HG02759 (cell line): ENCODE measurements around the gene CDYL2.
"Not testable (repeated sequence)": the region's sequence is repeated elsewhere in the genome, so short reads cannot be mapped to it uniquely, and the experiment has no call there.

Source experiments
- ATAC-seq: cut with Tn5 transposase; IDR thresholded peaks from one replicate; pipeline ENCODE4 v1.9.1; 2021; ENCODE audit warnings: mild to moderate bottlenecking, moderate library complexity; ENCODE audit not compliant: unreplicated experiment

The CDYL2 gene

GRCh38 chr16:80751167-80751566 lies 53.2 kb downstream of the CDYL2 start:
- no peak for ATAC-seq

GRCh38 chr16:80746231-80746630 lies 58.2 kb downstream of the CDYL2 start:
- no peak for ATAC-seq

GRCh38 chr16:80744856-80745255 lies 59.5 kb downstream of the CDYL2 start:
- ATAC-seq, result no peak

GRCh38 chr16:80743772-80744171 lies 60.6 kb downstream of the CDYL2 start:
- ATAC-seq, result no peak

GRCh38 chr16:80743273-80743672 lies 61.1 kb downstream of the CDYL2 start:
- ATAC-seq, result no peak

GRCh38 chr16:80742331-80742730 lies 62.1 kb downstream of the CDYL2 start:
- no peak for ATAC-seq

GRCh38 chr16:80741724-80742123 lies 62.7 kb downstream of the CDYL2 start:
- ATAC-seq, result no peak

GRCh38 chr16:80739523-80739922 lies 64.9 kb downstream of the CDYL2 start:
- no peak for ATAC-seq

GRCh38 chr16:80738521-80738920 lies 65.9 kb downstream of the CDYL2 start:
- ATAC-seq, result no peak

- ATAC-seq, result no peak
These were observed 68.6 kb downstream of the CDYL2 start for GRCh38 chr16:80735846-80736245.

GRCh38 chr16:80733407-80733806 lies 71.0 kb downstream of the CDYL2 start:
- ATAC-seq, result no peak

GRCh38 chr16:80731915-80732314 lies 72.5 kb downstream of the CDYL2 start:
- no peak for ATAC-seq

- not testable (repeated sequence) for ATAC-seq
These were observed 77.2 kb downstream of the CDYL2 start for GRCh38 chr16:80727066-80727763.

GRCh38 chr16:80725566-80726162 lies 78.7 kb downstream of the CDYL2 start:
- no peak for ATAC-seq

- no peak for ATAC-seq
These were observed 80.4 kb downstream of the CDYL2 start for GRCh38 chr16:80723981-80724380.

- ATAC-seq, result no peak
These were observed 81.3 kb downstream of the CDYL2 start for GRCh38 chr16:80723091-80723490.

- ATAC-seq, result no peak
These were observed 83.5 kb downstream of the CDYL2 start for GRCh38 chr16:80720804-80721371.

GRCh38 chr16:80719573-80719972 lies 84.8 kb downstream of the CDYL2 start:
- no peak for ATAC-seq

GRCh38 chr16:80718480-80719220 lies 85.7 kb downstream of the CDYL2 start:
- ATAC-seq, result no peak

- ATAC-seq, result no peak
These were observed 86.8 kb downstream of the CDYL2 start for GRCh38 chr16:80717611-80718010.

- no peak for ATAC-seq
These were observed 87.7 kb downstream of the CDYL2 start for GRCh38 chr16:80716564-80717139.
